HG02678 (cell line): ENCODE results near the gene TMEM131L.
"Not testable (repeated sequence)": the region's sequence is repeated elsewhere in the genome, so short reads cannot be mapped to it uniquely, and the experiment has no call there.

Experiments used
- ATAC-seq: cut with Tn5 transposase; IDR thresholded peaks from one replicate; pipeline ENCODE4 v1.9.1; 2021; ENCODE audit warnings: mild to moderate bottlenecking, moderate library complexity; ENCODE audit not compliant: unreplicated experiment

TMEM131L gene, protein sequence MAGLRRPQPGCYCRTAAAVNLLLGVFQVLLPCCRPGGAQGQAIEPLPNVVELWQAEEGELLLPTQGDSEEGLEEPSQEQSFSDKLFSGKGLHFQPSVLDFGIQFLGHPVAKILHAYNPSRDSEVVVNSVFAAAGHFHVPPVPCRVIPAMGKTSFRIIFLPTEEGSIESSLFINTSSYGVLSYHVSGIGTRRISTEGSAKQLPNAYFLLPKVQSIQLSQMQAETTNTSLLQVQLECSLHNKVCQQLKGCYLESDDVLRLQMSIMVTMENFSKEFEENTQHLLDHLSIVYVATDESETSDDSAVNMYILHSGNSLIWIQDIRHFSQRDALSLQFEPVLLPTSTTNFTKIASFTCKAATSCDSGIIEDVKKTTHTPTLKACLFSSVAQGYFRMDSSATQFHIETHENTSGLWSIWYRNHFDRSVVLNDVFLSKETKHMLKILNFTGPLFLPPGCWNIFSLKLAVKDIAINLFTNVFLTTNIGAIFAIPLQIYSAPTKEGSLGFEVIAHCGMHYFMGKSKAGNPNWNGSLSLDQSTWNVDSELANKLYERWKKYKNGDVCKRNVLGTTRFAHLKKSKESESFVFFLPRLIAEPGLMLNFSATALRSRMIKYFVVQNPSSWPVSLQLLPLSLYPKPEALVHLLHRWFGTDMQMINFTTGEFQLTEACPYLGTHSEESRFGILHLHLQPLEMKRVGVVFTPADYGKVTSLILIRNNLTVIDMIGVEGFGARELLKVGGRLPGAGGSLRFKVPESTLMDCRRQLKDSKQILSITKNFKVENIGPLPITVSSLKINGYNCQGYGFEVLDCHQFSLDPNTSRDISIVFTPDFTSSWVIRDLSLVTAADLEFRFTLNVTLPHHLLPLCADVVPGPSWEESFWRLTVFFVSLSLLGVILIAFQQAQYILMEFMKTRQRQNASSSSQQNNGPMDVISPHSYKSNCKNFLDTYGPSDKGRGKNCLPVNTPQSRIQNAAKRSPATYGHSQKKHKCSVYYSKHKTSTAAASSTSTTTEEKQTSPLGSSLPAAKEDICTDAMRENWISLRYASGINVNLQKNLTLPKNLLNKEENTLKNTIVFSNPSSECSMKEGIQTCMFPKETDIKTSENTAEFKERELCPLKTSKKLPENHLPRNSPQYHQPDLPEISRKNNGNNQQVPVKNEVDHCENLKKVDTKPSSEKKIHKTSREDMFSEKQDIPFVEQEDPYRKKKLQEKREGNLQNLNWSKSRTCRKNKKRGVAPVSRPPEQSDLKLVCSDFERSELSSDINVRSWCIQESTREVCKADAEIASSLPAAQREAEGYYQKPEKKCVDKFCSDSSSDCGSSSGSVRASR (N-terminal part only)

DNA sequence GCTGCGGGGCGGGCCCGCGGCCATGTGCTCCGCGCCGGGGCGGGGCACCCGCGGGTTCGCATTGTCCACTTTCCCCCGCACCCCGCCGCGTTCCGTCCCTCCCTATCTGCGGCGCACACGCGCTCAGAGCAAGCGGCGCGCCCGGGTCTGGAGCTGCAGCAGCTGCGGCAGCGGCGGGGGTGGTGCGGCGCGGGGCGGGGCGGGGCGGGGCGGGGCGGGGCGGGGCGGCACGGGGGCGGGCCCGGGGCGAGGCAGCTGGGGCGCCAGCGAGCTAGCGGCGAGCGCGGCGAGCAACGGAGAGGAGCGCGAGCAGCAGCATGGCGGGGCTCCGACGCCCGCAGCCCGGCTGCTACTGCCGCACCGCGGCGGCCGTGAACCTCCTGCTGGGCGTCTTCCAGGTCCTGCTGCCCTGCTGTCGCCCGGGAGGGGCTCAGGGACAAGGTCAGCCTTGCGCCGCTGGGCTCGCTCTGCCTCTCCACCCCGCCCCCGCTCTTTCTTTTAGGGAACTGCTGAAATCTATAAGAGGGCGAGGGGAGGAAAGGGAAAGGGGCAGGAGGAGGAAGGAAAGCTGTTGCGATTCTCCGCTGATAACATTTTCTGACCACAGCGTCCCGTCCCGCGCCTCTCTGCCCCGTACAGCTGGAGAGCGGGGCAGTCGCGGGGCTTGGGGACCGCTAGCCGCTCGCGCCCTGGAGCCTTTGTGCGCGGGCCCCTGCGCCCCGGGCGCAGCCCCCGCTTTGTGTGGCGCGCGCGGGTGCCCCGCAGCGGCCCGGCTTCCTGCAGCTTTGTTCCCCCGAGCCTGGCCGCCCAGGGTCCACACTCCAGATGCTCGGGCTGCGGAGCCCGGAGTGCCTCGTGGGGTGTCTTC is at the start of gene TMEM131L:
TSS of gene TMEM131L (plus strand) at position 280 of the 868 bp plus-strand sequence. CDS start at position 318, 38 bp downstream.
- ATAC-seq: peak; percentile 44

DNA sequence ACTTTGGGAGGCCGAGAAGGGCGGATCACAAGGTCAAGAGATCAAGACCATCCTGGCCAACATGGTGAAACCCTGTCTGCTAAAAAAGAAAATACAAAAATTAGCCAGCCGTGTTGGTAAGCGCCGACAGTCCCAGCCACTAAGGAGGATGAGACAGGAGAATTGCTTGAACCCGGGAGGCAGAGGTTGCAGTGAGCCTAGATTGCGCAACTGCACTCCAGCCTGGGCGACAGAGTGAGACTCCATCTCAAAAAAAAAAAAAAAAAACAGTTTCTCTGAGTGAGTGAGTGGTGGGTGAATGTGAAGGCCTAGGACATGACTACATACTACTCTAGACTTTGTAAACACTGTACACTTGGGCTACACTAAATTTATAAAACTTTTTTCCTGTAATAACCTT is 49.7 kb upstream of the TMEM131L start:
- not testable (repeated sequence) for ATAC-seq

DNA sequence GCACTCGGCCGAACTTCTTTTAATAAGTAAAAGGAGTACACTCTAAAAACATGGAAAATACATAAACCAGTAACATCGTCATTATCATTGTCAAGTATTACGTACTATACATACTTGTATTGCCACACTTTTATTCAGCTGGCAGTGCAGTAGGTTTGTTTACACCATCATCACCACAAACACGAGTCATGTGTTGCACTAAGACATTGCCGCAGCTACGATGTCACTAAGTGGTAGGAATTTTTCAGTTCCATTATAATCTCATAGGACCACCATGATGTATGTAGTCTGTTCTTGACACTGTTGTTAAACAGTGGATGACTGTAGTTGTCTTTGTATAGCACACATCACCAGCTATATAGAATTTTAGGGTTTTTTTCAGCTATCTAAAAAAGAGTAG is 48.0 kb upstream of the TMEM131L start:
- ATAC-seq: no peak

DNA sequence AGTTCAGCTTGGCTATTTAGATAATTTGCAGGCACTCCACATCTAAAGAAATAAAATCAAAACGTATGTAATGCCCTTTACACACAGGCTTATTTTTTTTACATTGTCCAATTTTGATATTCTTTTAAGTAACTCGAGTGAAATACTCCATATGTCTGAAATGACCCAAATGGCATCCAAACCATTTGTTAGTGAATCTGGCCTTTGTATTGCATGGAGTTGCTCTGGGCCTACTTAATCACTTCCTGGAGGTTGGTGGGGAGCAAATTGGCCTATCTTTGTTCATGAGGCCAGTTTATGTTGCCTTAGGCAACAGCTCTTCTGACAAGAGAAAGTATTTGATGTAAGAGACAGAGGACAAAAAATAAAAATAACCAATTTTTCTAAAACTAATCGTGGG is 47.6 kb upstream of the TMEM131L start:
- no peak for ATAC-seq

DNA sequence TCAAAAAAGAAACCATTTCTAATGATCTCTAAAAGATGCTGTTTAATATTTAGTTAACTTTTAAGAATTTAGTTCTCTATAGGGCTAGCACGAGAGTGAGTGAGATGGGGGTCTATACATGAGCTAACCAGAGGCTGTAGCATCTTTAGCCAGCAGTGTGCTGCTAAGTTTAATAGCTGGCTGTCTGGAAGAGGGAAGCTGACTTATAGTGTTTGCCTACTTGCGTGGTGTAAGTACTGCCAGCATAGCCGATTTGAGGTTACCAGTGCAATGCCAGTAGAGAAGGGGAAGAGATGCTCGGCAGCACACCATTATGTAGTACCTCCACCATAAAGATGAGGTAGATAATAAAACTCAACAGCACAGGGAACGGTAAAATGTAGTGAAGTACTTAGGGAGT is 47.1 kb upstream of the TMEM131L start:
- no peak for ATAC-seq

DNA sequence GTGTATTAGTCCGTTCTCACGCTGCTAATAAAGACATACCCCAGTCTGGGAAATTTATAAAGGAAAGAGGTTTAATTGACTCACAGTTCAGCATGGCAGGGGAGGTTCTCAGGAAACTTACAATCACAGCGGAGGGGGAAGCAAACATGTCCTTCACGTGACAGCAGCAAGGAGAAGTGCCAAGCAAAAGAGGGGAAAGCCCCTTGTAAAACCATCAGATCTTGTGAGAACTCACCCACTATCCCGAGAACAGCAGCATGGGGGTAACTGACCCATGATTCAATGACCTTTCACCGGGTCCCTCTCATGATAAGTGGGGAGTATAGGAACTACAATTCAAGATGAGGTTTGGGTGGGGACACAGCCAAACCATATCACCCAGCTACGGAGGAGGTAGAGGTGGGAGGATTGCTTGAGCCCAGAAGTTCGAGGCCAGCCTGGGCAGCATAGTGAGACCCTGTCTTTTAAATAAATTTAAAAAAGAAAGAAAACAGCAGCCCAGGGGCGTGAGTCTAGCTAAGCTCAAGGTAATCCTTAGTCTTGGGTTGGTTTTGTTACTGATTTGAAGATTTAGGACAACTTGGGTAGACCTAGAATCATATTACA is 46.4 kb upstream of the TMEM131L start:
- no peak for ATAC-seq

DNA sequence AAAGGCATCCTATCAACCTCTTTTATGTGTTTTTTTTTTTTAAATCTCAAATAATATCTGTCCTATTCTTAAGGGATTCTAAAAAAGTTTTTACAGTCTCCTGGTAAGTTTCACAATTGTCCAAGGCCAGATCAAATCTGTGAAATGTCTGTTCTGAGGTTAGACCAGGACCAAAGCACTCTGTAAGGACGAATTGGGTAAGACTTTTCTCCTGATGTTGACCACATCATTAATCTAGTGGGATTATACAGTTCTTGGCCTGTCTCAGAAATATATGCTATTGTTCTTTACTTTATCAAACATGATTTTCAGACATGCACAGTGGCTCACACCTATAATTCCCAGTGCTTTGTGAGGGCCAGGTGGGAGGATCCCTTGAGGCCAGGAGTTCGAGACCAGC is 45.8 kb upstream of the TMEM131L start:
- no peak for ATAC-seq

DNA sequence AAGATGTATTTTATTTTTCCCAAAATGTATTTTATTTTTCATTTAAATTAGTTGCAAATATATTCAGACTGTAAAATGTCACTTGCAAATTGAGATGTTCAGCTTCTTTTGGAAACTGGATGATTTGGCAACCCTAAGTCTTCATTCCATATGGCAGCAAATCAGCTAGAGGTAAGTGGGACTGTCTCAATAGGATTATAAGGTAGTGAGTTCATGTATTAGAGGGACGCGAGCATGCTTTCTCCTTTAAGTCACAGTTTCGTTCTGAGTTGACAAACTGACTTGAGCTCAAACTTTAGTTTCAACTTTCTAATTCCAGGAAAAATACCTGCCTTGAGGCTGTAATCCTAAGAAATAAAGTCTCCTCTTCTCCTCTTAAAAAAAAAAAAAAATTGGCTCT is 44.2 kb upstream of the TMEM131L start:
- ATAC-seq: peak; percentile 60

DNA sequence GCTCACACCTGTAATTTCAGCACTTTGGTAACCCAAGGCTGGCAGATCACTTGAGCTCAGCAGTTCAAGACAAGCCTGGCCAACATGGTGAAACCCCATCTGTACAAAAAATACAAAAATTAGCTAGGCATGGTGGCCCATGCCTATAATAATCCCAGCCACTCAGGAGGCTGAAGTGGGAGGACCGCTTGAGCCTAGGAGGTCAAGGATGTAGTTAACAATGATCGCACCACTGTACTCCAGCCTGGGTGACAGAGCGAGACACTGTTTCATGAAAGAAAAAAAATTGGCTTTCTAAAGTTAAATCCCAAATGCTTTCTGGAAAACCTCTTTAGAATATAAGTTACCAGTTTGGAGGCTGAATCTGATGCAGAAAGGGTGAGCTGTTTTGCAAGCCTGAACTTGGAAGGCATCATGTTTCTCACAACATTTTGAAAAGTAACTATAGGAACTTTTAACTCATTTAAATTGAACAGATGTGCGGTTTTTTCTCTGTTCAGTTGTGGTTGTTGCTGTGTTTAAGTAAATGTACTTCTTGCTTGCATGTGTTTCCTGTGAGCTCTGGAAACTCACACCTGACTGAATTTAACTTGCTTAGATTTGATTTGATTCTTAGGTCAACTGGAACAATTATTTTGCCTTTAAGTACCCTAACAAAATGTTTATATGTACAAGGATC is 39.8 kb upstream of the TMEM131L start:
- ATAC-seq: peak; percentile 66

DNA sequence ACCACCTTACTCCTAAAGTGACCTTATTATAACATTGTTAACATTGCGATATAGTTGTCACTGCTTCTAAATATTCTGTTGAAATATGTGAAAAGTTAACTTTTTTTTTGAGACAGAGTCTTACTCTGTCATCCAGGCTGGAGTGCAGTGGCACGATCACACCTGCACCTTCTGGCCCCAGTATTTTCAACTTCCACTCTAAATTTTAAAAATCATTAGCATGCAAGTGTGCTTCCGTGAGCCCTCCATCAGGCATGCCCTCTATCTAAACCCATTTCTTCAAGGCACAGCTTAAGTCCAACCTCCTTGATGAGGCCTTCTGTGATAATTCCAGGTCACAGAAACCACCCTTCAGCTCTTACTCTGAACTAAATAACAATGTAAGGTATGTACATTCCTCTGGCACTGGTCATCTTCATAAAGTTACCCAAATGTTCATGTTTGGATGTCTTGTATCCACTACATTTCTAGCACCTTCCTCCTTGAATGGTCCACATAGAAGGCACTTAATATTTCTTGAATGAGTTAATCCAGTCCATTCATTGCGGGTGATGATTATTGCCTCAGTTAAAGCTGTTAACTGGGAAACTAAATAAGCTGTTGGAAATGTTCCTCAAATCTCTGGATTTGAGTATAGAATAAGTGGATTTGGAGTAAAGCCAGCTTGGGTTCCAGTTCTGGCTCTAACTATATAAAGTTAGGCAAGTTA is 38.6 kb upstream of the TMEM131L start:
- no peak for ATAC-seq

DNA sequence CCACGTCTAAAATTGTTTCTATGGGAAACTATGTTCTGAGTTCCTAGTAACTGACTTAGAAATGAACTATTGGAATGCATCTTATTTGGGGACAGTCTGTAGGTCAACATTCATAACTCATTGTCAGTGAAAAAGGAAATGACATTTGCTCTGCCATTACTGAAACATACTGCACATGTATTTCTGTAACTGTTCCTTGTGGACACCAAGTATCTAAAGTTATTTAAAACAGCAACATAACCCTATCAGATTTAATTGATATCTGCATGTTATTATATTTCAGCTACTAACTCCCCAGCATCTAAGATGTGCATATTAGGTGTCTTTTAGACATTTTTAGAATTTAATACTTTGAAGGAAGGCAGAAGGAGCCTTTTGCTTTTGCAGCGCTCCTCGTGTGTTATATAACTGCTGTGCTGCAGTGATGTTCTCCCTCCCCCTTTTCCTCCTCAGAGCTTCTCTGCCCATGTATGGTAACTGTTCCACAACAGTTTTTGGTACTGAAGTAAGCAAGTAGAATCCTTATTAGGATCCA is 37.2 kb upstream of the TMEM131L start:
- ATAC-seq: no peak

DNA sequence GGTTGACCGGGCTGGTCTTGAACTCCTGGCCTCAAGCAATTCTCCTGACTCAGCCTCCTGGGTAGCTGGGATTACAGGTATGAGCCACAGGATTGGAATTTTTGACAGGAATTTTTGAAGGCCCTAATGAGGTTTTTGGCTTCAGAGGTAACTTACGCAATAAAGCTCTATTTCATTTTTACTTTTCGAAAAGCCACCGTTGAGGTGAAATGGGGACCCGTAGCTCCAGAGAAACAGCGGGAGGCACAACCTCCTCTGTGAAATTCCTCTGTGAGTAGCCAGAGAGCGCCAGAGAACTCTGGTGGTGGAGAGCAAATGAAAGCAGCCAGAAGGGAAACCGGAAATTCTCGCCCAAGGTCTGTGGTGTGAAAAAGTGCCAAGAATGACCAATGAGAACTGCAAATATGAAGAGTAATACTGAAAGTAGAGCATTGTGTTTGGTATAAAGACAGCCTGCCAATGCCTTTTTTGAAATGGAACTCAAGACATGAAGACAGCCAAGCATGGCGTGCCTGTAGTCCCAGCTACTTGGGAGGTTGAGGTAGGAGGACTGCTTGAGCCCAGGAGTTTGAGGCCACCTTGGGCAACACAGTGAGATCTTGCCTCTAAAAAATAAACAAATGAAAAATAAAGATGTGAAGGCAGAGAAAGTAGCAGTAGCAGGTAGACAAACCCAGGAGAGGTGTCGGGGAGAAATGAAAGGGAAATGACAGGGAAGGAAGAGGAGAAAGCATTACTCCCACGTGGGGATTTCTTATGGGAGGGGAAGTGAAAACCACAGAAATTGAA is 33.0 kb upstream of the TMEM131L start:
- ATAC-seq: peak; percentile 95

DNA sequence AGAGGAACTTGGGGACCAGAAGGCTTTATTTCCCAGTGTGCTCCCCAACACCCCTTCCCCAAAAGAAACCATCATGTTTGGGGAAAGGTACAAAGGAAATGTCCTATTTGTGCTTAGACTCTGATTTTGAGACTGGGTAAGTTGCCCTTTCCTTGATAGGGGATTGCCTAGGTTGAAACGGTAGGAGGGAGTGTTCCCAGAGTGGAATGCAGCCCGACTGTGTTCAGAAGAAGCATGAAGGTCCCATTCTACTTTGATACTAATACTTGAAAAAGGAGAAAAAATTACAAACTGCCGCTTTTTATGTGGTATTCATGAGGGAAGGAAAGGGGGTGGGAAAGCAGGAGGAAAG is 32.4 kb upstream of the TMEM131L start:
- ATAC-seq: no peak

DNA sequence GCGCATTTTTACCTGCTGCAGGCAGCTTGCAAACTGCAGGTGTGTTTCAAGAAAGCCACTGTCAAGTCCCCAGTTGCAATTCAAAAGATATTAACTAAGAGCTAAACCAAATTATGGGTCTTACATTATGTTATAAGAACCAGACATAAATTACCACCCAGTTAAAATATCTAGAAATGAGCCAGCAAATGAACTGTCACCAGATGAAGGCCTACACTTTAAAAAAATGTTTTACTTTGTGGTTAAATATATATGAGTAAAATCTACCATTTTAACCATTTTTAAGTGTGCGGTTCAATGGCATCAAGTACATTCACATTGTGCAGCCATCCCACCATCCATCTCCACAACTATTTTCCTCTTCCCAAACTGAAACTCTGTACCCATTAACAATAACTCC is 32.0 kb upstream of the TMEM131L start:
- no peak for ATAC-seq

DNA sequence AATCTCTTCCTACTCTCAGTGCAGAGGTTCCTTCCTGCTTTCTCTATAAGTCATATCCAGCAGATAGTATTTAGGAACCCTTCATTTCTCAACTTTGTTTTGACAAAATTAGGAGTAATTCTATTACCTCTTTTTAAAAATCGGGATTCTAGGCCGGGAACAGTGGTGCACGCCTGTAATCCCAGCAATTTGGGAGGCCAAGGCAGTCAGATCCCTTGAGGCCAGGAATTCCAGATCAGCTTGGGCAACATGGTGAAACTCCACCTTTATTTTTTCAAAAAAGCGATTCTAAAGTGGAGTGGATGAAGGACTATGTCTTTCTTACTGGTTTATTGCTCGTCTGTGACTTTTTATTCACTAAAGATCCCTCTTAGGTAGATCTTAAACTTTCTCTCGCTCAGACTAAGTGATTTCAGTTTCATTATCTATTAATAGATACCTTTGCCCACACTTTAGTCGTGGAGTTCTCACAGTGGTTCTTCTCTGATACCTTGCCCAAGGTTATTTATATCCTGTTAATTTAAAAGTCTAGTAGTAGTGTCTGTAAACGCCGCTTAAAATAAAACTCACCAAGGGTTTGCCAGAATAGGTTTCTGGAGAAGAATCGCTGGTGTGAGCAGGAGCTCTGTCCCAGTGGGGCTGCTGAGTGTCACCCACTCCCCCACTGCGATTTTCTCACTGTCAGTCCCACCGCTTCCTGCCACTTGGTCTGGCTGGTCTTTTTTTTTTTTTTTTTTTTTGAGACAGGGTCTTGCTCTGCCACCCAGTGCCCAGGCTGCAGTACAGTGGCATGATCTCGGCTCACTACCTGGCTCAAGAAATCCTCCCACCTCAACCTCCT is 27.0 kb upstream of the TMEM131L start:
- ATAC-seq: peak; percentile 80

DNA sequence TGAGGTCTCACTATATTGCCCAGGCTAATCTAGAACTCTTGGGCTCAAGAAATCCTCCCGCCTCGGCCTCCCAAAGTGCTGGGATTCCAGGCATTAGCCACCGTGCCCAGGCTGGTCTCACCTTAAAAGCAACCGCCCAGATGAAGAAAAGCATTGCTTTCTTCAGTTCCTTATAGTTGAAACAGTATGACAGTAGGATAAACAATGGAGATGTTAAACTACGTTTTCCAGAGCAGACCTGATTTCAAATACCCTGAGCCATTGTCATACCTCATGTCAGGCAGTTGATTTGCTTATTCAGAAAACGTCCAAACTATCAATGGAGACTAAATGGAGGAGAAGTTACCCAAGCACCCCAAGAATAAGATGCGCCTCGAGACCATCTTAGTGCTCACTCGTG is 26.3 kb upstream of the TMEM131L start:
- no peak for ATAC-seq

DNA sequence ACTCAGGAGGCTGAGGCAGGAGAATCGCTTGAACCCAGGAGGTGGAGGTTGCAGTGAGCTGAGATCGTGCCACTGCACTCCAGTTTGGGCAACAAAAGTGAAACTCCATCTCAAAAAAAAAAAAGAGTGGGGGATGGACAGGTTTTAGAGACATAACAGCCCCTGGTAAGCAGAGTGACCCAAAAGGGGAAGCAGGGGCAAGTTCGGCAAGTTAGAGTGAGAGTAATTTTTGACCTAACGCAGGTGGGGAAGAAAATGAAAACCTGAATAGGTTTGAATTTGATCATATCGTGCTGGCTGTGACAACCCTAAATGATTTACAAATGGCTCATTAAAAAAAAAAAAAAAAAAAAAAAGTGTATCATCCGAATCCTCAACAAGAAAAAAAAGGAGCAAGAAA is 25.7 kb upstream of the TMEM131L start:
- ATAC-seq: peak; percentile 33
